Neural cell (in vitro differentiated cells): ENCODE results near the gene SPATA7.

Experiments used
- CTCF ChIP-seq: fragments of 450-650 bp; IDR thresholded peaks from 2 replicates; pipeline ENCODE4 v1.5.1; 2014; ENCODE audit warnings: antibody characterized with exemption, mild to moderate bottlenecking, moderate library complexity; ENCODE audit not compliant: poor library complexity, severe bottlenecking
- EP300 ChIP-seq: fragments of 450-650 bp; conservative IDR thresholded peaks from 2 replicates; pipeline ENCODE4 v1.6.1; 2014; ENCODE audit warnings: antibody characterized with exemption, mild to moderate bottlenecking, moderate library complexity; ENCODE audit not compliant: poor library complexity, severe bottlenecking
- REST ChIP-seq: IDR thresholded peaks from 2 replicates; pipeline ENCODE4 v1.6.1; 2012; ENCODE audit warnings: borderline replicate concordance

- no peak for TF ChIP-seq CTCF
- no peak for TF ChIP-seq REST
- TF ChIP-seq EP300: no peak
These were observed 94.1 kb downstream of the SPATA7 start for GRCh38 chr14:88479574-88479987.
